DND-41 (cell line): ENCODE measurements around the gene DCAF5.

Experiments used
- ATAC-seq: fragments of 200-7000 bp; cut with Tn5 transposase; 3 replicates; pipeline ENCODE4 v1.9.1; 2021; ENCODE audit warnings: low read depth; ENCODE audit not compliant: insufficient read depth
- DNase-seq: peaks from one replicate; pipeline ENCODE4 v3.0.0-alpha.2; 2020
- H2AFZ ChIP-seq: 2 replicates; pipeline ENCODE4 v1.6.0; 2012; ENCODE audit warnings: low read depth, low read length
- H3K27ac ChIP-seq: 2 replicates; pipeline ENCODE4 v1.5.1; 2012; ENCODE audit warnings: low read length, inconsistent platforms
- H3K27me3 ChIP-seq: fragments of 200-600 bp; sonication (generic); 2 replicates; pipeline ENCODE4 v1.6.0; 2012; ENCODE audit warnings: low read length, mild to moderate bottlenecking, inconsistent platforms; ENCODE audit not compliant: insufficient read depth, poor library complexity
- H3K36me3 ChIP-seq: 2 replicates; pipeline ENCODE4 v1.5.1; 2012; ENCODE audit warnings: low read length, inconsistent platforms; ENCODE audit not compliant: insufficient read depth
- H3K4me1 ChIP-seq: 2 replicates; pipeline ENCODE4 v1.5.1; 2012; ENCODE audit warnings: mild to moderate bottlenecking, low read length; ENCODE audit not compliant: insufficient read depth
- H3K4me2 ChIP-seq: 2 replicates; pipeline ENCODE4 v1.6.0; 2012; ENCODE audit warnings: mild to moderate bottlenecking, moderate library complexity, low read length, inconsistent platforms; ENCODE audit not compliant: insufficient read depth
- H3K4me3 ChIP-seq, 2 experiments: fragments of 200-600 bp in 1 of 2; shearing (Covaris generic) in 1 of 2; 2 replicates each; pipeline ENCODE4 v1.5.1; 2012 to 2016; ENCODE audit warnings: inconsistent platforms in 2 of 2, low read length in 2 of 2, mild to moderate bottlenecking in 2 of 2, low read depth in 1 of 2, moderate library complexity in 1 of 2
- H3K79me2 ChIP-seq: 2 replicates; pipeline ENCODE4 v1.6.0; 2012; ENCODE audit warnings: low read length, inconsistent platforms; ENCODE audit not compliant: insufficient read depth
- H3K9ac ChIP-seq: 2 replicates; pipeline ENCODE4 v1.6.0; 2012; ENCODE audit warnings: low read depth, mild to moderate bottlenecking, inconsistent platforms, low read length, moderate library complexity
- H3K9me3 ChIP-seq: 2 replicates; pipeline ENCODE4 v1.5.1; 2012; ENCODE audit warnings: low read length, moderate library complexity, mild to moderate bottlenecking, inconsistent platforms; ENCODE audit not compliant: insufficient read depth, severe bottlenecking
- H4K20me1 ChIP-seq: 2 replicates; pipeline ENCODE4 v1.6.0; 2012; ENCODE audit warnings: low read length; ENCODE audit not compliant: insufficient read depth
- EZH2 ChIP-seq: IDR thresholded peaks from 3 replicates; pipeline ENCODE4 v1.6.1; 2012; ENCODE audit warnings: borderline replicate concordance, low read depth, mild to moderate bottlenecking, moderate library complexity, low read length, inconsistent platforms; ENCODE audit not compliant: severe bottlenecking
- TF ChIP-seq, protein P1 (sequence below): IDR thresholded peaks from 2 replicates; pipeline ENCODE4 v1.5.1; 2012; ENCODE audit warnings: borderline replicate concordance, low read length, moderate library complexity, mild to moderate bottlenecking; ENCODE audit not compliant: poor library complexity, severe bottlenecking; ENCODE audit errors: extremely low read depth

DCAF5 gene

DNA sequence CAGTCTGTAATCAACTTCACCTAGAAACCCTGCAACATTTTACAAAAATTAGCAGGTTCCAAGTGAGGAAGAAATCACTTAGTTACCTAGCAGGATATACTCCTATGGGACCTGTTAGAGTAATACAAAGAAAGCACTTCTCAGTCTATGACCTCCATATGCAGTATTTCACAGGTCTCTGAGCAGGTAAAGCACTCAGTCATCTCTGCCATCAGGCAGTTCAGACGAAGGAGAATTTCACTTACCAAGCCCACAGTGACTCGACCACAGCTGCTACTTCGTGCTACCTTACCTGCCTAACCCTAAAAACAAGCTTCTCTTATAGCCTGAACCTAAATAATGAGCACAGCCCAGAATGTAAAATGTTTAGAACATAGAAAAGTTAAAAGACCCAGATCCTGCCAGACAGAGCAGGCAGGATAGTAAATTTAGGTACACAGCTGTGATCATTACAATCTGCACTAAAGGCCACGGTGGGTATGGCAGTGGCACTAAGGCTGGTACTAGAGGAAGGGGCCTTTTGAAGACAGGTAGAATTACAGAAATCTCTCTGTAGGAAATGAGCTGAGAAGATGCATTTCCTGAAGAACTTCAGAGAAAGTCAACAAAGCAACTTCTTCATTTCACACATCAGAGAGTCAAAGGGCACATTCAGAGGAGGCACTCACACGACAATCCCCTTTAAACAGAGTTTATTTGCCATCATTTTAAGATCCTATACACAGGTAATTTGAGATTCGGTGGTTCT is 35.7 kb downstream of the DCAF5 start:
- Histone ChIP-seq H3K9me3 (no peaks in the 10 kb centered on the region), H3K79me2 (peaks cover 3% of the 10 kb centered on the region; the same call in 1 of the 2 replicates), H3K9ac (no peak overlapping the region), H3K36me3 (peaks cover 54% of the 10 kb centered on the region), H3K27ac (no peak overlapping the region), H4K20me1 (peaks cover 4% of the 10 kb centered on the region; the same call in 1 of the 2 replicates), H2AFZ (no peak overlapping the region), H3K4me1 (no peaks in the 10 kb centered on the region), H3K27me3 (no peaks in the 10 kb centered on the region), H3K4me3 (no peak overlapping the region), H3K4me2 (no peak overlapping the region)
- TF ChIP-seq EZH2: no peak
- TF ChIP-seq, protein P1, sequence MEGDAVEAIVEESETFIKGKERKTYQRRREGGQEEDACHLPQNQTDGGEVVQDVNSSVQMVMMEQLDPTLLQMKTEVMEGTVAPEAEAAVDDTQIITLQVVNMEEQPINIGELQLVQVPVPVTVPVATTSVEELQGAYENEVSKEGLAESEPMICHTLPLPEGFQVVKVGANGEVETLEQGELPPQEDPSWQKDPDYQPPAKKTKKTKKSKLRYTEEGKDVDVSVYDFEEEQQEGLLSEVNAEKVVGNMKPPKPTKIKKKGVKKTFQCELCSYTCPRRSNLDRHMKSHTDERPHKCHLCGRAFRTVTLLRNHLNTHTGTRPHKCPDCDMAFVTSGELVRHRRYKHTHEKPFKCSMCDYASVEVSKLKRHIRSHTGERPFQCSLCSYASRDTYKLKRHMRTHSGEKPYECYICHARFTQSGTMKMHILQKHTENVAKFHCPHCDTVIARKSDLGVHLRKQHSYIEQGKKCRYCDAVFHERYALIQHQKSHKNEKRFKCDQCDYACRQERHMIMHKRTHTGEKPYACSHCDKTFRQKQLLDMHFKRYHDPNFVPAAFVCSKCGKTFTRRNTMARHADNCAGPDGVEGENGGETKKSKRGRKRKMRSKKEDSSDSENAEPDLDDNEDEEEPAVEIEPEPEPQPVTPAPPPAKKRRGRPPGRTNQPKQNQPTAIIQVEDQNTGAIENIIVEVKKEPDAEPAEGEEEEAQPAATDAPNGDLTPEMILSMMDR: no peak
- ATAC-seq: no peak
- no peak for DNase-seq

DNA sequence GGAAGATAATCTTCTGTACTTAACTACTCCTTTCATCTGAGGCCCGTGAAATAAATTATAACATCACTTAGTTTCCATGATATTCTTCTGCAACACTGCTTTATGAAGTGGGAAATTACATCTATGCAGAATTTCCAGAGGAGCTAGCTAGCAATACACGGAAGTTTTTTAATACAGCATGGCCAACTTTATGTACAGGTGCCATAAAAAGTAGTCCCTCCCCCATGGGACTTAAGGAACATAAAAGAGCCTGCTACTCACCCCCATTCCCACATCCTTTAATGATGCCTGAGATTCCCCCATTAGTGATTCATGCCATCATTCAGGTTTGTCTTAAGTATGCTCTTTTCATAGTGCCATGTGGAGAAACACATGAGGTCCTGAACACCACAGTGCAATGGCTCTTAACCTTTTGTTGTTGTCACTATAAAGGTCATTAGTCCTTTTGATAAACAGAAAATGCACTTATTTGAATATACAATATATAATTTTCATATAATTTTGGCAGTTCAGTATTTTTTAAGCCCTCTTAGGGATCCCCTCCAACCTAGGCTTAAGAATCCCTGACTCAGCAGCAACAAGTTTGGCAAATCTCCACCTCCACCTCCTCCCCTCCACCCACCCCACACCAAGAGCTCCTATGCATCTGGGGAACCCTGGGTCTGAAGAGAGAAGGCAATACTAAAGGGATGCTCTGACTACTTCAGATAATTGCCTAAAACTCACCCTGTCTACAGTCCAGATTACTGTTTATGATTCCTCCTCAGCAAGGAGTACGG is 37.3 kb downstream of the DCAF5 start:
- Histone ChIP-seq H4K20me1 (no peaks in the 10 kb centered on the region), H3K4me1 (no peaks in the 10 kb centered on the region), H3K9ac (no peak overlapping the region), H2AFZ (no peak overlapping the region), H3K36me3 (peaks cover 50% of the 10 kb centered on the region), H3K9me3 (no peaks in the 10 kb centered on the region), H3K27me3 (no peaks in the 10 kb centered on the region), H3K27ac (no peak overlapping the region), H3K79me2 (no peaks in the 10 kb centered on the region), H3K4me2 (no peak overlapping the region), H3K4me3 (no peak overlapping the region)
- ATAC-seq (no peak), DNase-seq (no peak)
- no peak for TF ChIP-seq EZH2
- TF ChIP-seq, protein P1: no peak

DNA sequence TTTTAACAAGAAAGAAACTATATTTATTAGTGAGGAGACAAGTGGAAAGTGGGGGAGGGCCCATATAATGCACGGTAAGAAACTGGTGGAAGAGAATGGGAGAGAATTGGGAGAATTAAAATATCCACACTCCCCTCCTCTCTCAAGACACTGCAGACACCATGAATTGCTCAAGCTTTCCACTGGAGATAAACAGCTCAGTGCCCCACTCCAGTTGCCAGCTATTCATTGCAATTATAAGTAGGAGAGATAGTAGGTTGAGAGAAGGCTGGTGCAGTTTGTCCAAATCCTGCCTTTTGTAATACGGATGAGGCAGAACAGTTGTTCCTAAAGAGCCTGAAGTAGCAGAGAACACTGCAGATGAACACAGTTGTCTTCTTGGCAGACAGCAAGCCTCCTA is 38.2 kb downstream of the DCAF5 start:
- H3K4me1 ChIP-seq: no peaks in the 10 kb centered on the region
- no peak for ATAC-seq
- no peak overlapping the region for H3K4me2 ChIP-seq
- DNase-seq: no peak
- peaks cover 55% of the 10 kb centered on the region for H3K36me3 ChIP-seq
- no peak overlapping the region for H3K9ac ChIP-seq
- no peaks in the 10 kb centered on the region for H3K27me3 ChIP-seq
- H4K20me1 ChIP-seq: no peaks in the 10 kb centered on the region
- H3K4me3 ChIP-seq: no peak overlapping the region
- H2AFZ ChIP-seq: no peak overlapping the region
- no peak for TF ChIP-seq EZH2
- TF ChIP-seq, protein P1: no peak
- no peaks in the 10 kb centered on the region for H3K9me3 ChIP-seq
- H3K27ac ChIP-seq: no peak overlapping the region
- no peaks in the 10 kb centered on the region for H3K79me2 ChIP-seq
